Measurements from ENCODE around the gene TSPAN4. TPM values are rescaled to one million over a fixed set of nuclear protein-coding genes. Genes with fewer than 3 reads are reported as not detected.

Gene TSPAN4
- total and polyA plus RNA-seq, 4 donors: 68.3 to 197 (median 134) TPM

GRCh38 chr11:830295-831117, 12.1 kb upstream of the TSPAN4 start:
- Histone ChIP-seq H3K36me3 (ENCODE audit: control insufficient read depth in 4 of 4, insufficient read depth in 4 of 4, low read length in 4 of 4) (no peaks in the 10 kb centered on the region), H3K4me3 (no peak overlapping the region), H3K4me1 (ENCODE audit: control insufficient read depth in 5 of 5, insufficient read depth in 5 of 5, low read length in 5 of 5) (peaks cover 0 to 76% (median 33%) of the 10 kb centered on the region in 5 donors), H3K27me3 (ENCODE audit: control insufficient read depth in 3 of 3, insufficient read depth in 3 of 3, low read length in 2 of 3) (peaks cover 0 to 24% (median 19%) of the 10 kb centered on the region in 3 donors), H3K9ac (ENCODE audit: insufficient read depth in 1 of 2, low read length in 2 of 2) (no peak overlapping the region), H3K27ac (ENCODE audit: low read depth in 1 of 2, low read length in 1 of 2) (peak overlapping the region in 1 of 2 donors; percentile 77), H3K9me3 (ENCODE audit: control insufficient read depth in 4 of 4, insufficient read depth in 3 of 4, low read length in 3 of 4) (no peaks in the 10 kb centered on the region)
- WGBS, 2 donors: 12 to 19% methylated on average over 63 to 78 of the region's 78 CpGs
- TF ChIP-seq CTCF (IDR thresholded peaks at IDR 0.05; ENCODE audit: control extremely low read depth, extremely low read depth): no peak
- peak; percentile 49 for ATAC-seq (ENCODE audit: insufficient read depth, low FRiP score)
- peak; percentile 61 to 69 (median 64) for DNase-seq

DNA sequence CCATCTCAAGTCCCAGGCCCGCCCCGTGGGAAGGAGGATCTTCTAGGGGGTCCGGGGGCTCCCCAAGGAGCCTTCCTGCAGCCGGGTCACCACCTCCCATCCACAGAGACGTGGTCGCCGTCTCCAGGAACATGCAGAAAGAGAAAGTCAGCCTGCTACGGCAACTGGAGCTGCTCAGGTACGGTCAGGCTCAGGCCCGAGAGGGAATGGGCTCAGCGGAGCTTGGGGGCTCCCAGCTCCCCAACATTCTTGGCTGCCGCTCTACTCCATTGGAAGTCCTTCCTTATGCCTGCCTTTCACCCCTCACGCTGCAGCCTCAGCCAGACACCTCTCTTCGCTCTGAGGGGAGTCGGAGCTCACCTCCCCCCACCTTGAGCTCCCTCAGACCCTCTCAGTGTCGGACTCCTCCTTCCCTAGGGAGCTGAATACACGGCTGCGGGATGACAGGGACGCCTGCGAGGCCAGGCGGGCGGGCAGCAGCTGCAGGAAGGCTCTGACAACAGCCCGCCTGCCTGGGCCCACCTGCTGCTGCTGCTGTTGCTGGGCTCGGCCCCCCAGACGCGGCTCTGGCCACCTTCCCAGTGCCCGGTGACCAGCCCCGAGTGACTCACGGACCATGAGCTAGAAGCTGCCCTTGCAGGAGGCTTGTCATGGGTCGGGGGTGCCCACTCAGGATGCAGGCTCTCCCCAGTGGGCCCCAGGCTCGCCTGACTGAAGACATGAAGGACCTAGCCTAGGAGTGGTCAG, 11.4 kb upstream of the TSPAN4 start:
- DNase-seq (no peak), ATAC-seq (ENCODE audit: insufficient read depth, low FRiP score) (no peak)
- Histone ChIP-seq H3K36me3 (ENCODE audit: control insufficient read depth in 4 of 4, insufficient read depth in 4 of 4, low read length in 4 of 4) (peaks cover 0 to 4% (median 2%) of the 10 kb centered on the region in 4 donors), H3K9me3 (ENCODE audit: control insufficient read depth in 4 of 4, insufficient read depth in 3 of 4, low read length in 3 of 4) (no peaks in the 10 kb centered on the region), H3K4me1 (ENCODE audit: control insufficient read depth in 5 of 5, insufficient read depth in 5 of 5, low read length in 5 of 5) (peaks cover 0 to 75% (median 27%) of the 10 kb centered on the region in 5 donors), H3K27ac (ENCODE audit: low read depth in 1 of 2, low read length in 1 of 2) (no peak overlapping the region), H3K9ac (ENCODE audit: insufficient read depth in 1 of 2, low read length in 2 of 2) (no peak overlapping the region), H3K4me3 (no peak overlapping the region), H3K27me3 (ENCODE audit: control insufficient read depth in 3 of 3, insufficient read depth in 3 of 3, low read length in 2 of 3) (peaks cover 0 to 24% (median 16%) of the 10 kb centered on the region in 3 donors)
- no peak for TF ChIP-seq CTCF (IDR thresholded peaks at IDR 0.05; ENCODE audit: control extremely low read depth, extremely low read depth)
- WGBS, 2 donors: 74 to 78% methylated on average over 31 of the region's 31 CpGs

DNA sequence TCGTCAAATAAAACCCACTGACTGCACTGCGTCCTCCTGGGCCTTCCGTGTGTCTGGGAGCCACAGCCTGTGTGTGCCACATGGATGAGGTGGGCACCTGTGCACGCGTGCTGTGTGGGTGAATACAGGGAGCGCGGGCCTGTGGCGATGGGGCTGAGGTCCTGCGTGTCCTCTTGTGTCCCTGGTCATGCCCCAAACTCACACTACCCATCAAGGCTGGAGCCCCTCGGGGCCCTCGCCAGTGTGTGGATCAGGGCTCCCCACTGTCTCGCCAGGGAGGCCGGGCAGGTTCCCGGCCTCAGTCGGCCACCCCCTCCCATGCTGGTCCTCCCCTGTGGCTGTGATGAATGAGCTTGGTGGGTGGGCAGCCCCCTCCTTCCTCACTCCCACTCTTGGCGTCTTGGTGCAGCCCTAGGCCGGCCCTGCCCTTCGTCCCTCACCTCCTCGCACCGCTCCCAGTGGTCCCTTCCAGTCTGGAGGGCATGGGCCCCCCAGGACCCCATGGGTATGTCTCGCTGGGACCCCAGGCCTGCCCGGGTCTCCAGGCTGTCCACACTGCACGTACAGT, 10.6 kb upstream of the TSPAN4 start:
- H3K36me3 ChIP-seq (ENCODE audit: control insufficient read depth in 4 of 4, insufficient read depth in 4 of 4, low read length in 4 of 4): peaks cover 0 to 10% (median 6%) of the 10 kb centered on the region in 4 donors
- WGBS, 2 donors: 72 to 76% methylated on average over 21 to 23 of the region's 23 CpGs
- H3K27me3 ChIP-seq (ENCODE audit: control insufficient read depth in 3 of 3, insufficient read depth in 3 of 3, low read length in 2 of 3): peaks cover 0 to 24% (median 12%) of the 10 kb centered on the region in 3 donors
- H3K9me3 ChIP-seq (ENCODE audit: control insufficient read depth in 4 of 4, insufficient read depth in 3 of 4, low read length in 3 of 4): no peaks in the 10 kb centered on the region
- no peak for ATAC-seq (ENCODE audit: insufficient read depth, low FRiP score)
- peaks cover 0 to 67% (median 27%) of the 10 kb centered on the region in 5 donors for H3K4me1 ChIP-seq (ENCODE audit: control insufficient read depth in 5 of 5, insufficient read depth in 5 of 5, low read length in 5 of 5)
- no peak for TF ChIP-seq CTCF (IDR thresholded peaks at IDR 0.05; ENCODE audit: control extremely low read depth, extremely low read depth)
- no peak for DNase-seq
- peak overlapping the region in 1 of 2 donors; percentile 11 for H3K9ac ChIP-seq (ENCODE audit: insufficient read depth in 1 of 2, low read length in 2 of 2)
- H3K27ac ChIP-seq (ENCODE audit: low read depth in 1 of 2, low read length in 1 of 2): peak overlapping the region in 1 of 2 donors; percentile 44
- H3K4me3 ChIP-seq: no peak overlapping the region
